ENCODE measurements around the gene STARD5.

GRCh38 chr15:81273200-81273599, 50.7 kb downstream of the STARD5 start:
- TF ChIP-seq CTCF (IDR thresholded peaks at IDR 0.05) (no peak), POLR2A (IDR thresholded peaks at IDR 0.05) (no peak)

Data from transverse colon (tissue), 3 donors.